GM12878 (cell line): ENCODE data around the gene CHCHD1. TPM values are rescaled to one million over a fixed set of nuclear protein-coding genes. Genes with fewer than 3 reads are reported as not detected.

Experiments used
- ATAC-seq: fragments of 200-7000 bp; cut with Tn5 transposase; 3 replicates; pipeline ENCODE4 v1.9.1; 2020; ENCODE audit warnings: mild to moderate bottlenecking, moderate library complexity
- BruUV-seq: library from RNA; stranded (reverse); fragments of 400-500 nt; replicated peaks from 2 replicates; lab custom pipeline; 2021; lab: Mats Ljungman, UMichigan
- CTCF ChIA-PET: fragments of 300-600 bp; sonication (Branson Sonifier 250); formaldehyde crosslinking; extraction: SDS; loops from one replicate; lab custom pipeline; 2021; ENCODE audit warnings: inconsistent platforms; lab: Yijun Ruan, JAX
- POLR2A ChIA-PET: fragments of 350-600 bp; formaldehyde crosslinking; extraction: SDS; loops from one replicate; lab custom pipeline; 2021; ENCODE audit warnings: inconsistent platforms; lab: Charles Lee
- RAD21 ChIA-PET: fragments of 300-600 bp; sonication (Branson Sonifier 250); formaldehyde crosslinking; loops from one replicate; lab custom pipeline; 2023; ENCODE audit warnings: antibody characterized with exemption; ENCODE audit not compliant: unreplicated experiment; lab: Charles Lee
- SMC1A ChIA-PET: fragments of 300-600 bp; sonication (Branson Sonifier 250); formaldehyde crosslinking; loops from one replicate; lab custom pipeline; 2023; ENCODE audit not compliant: unreplicated experiment, uncharacterized antibody; lab: Charles Lee
- DNase-seq: peaks from one replicate; pipeline ENCODE4 v3.0.0-alpha.2; 2011; ENCODE audit warnings: low read depth, low spot score
- FAIRE-seq: peaks from 3 replicates; lab custom pipeline; 2011; peaks lifted over from hg19 to GRCh38; lab: Jason Lieb, UNC
- H2AFZ ChIP-seq: 2 replicates; pipeline ENCODE4 v1.6.0; 2011; ENCODE audit warnings: low read depth, low read length, control low read depth; ENCODE audit not compliant: control insufficient read depth
- H3K27ac ChIP-seq: 2 replicates; pipeline ENCODE4 v1.5.1; 2011; ENCODE audit warnings: control low read depth; ENCODE audit not compliant: control insufficient read depth, insufficient read depth
- H3K27me3 ChIP-seq, 2 experiments: replicated peaks in 1 of 2; 2 replicates each; pipeline versions ENCODE4 v1.6.0 to v1.6.1; 2011; ENCODE audit warnings: low read length in 1 of 2; ENCODE audit not compliant: control insufficient read depth in 2 of 2, insufficient read depth in 2 of 2
- H3K36me3 ChIP-seq, 2 experiments: 2 replicates each; pipeline ENCODE4 v1.5.1; 2011; ENCODE audit warnings: low read length in 1 of 2; ENCODE audit not compliant: control insufficient read depth in 2 of 2, insufficient read depth in 2 of 2
- H3K4me1 ChIP-seq: 2 replicates; pipeline ENCODE4 v1.6.1; 2011; ENCODE audit warnings: mild to moderate bottlenecking, low read length, moderate library complexity, mixed read lengths; ENCODE audit not compliant: control insufficient read depth, insufficient read depth
- H3K4me2 ChIP-seq: 2 replicates; pipeline ENCODE4 v1.6.0; 2011; ENCODE audit warnings: control low read depth; ENCODE audit not compliant: control insufficient read depth, insufficient read depth
- H3K4me3 ChIP-seq: fragments of 200-600 bp; sonication (generic); 2 replicates; pipeline ENCODE4 v1.5.1; 2016
- H3K79me2 ChIP-seq: 2 replicates; pipeline ENCODE4 v1.6.0; 2011; ENCODE audit warnings: low read length; ENCODE audit not compliant: control insufficient read depth, insufficient read depth
- H3K9ac ChIP-seq: 2 replicates; pipeline ENCODE4 v1.8.0; 2011; ENCODE audit warnings: low read length, control low read depth, mixed read lengths; ENCODE audit not compliant: control insufficient read depth, insufficient read depth
- H3K9me3 ChIP-seq: replicated peaks from 3 replicates; pipeline ENCODE4 v1.5.1; 2011; ENCODE audit warnings: mild to moderate bottlenecking, low read length; ENCODE audit not compliant: control insufficient read depth, insufficient read depth
- H4K20me1 ChIP-seq: 2 replicates; pipeline ENCODE4 v1.6.0; 2011; ENCODE audit not compliant: control insufficient read depth, insufficient read depth
- CBFB ChIP-seq: IDR thresholded peaks from 2 replicates; pipeline ENCODE4 v1.6.1; 2016; ENCODE audit warnings: antibody characterized with exemption, low read depth
- CBX3 ChIP-seq: fragments of 200-600 bp; sonication (generic); IDR thresholded peaks from 2 replicates; pipeline ENCODE4 v1.6.1; 2016; ENCODE audit warnings: low read depth, borderline replicate concordance
- FOS ChIP-seq: IDR thresholded peaks from 3 replicates; pipeline ENCODE4 v1.6.1; 2011; ENCODE audit warnings: borderline replicate concordance; ENCODE audit not compliant: insufficient read length; ENCODE audit errors: extremely low read depth
- HSF1 ChIP-seq: fragments of 150-350 bp; IDR thresholded peaks from 2 replicates; pipeline ENCODE4 v1.6.1; 2014; ENCODE audit warnings: mild to moderate bottlenecking, low read depth, low read length
- IRF4 ChIP-seq: IDR thresholded peaks from 2 replicates; pipeline ENCODE4 v1.6.1; 2011; ENCODE audit warnings: low read depth, low read length
- JUNB ChIP-seq: IDR thresholded peaks from 2 replicates; pipeline ENCODE4 v1.6.1; 2016; ENCODE audit warnings: antibody characterized with exemption, mild to moderate bottlenecking
- JUND ChIP-seq: IDR thresholded peaks from 2 replicates; pipeline ENCODE4 v1.6.1; 2012; ENCODE audit warnings: low read depth, mild to moderate bottlenecking, low read length, improper control_type of control experiment, moderate library complexity
- RAD21 ChIP-seq: IDR thresholded peaks from 2 replicates; pipeline ENCODE4 v1.6.1; 2011; ENCODE audit warnings: mild to moderate bottlenecking, low read depth, low read length, moderate library complexity; ENCODE audit not compliant: insufficient read depth
- RB1 ChIP-seq: fragments of 450-650 bp; formaldehyde crosslinking; IDR thresholded peaks from 2 replicates; pipeline ENCODE4 v1.6.1; 2017; ENCODE audit warnings: mild to moderate bottlenecking, borderline replicate concordance
- SUPT20H ChIP-seq: IDR thresholded peaks from 2 replicates; pipeline ENCODE4 v1.6.1; 2011; ENCODE audit warnings: low read depth, mild to moderate bottlenecking, low read length, moderate library complexity, borderline replicate concordance; ENCODE audit not compliant: control insufficient read depth
- ZBED1 ChIP-seq: IDR thresholded peaks from 2 replicates; pipeline ENCODE4 v1.6.1; 2016; ENCODE audit warnings: borderline replicate concordance
- ZBTB33 ChIP-seq: fragments of 450-650 bp; IDR thresholded peaks from 2 replicates; pipeline ENCODE4 v1.6.1; 2017; ENCODE audit warnings: mild to moderate bottlenecking
- ZBTB40 ChIP-seq: fragments of 450-650 bp; IDR thresholded peaks from 2 replicates; pipeline ENCODE4 v1.6.1; 2016; ENCODE audit warnings: mild to moderate bottlenecking, moderate library complexity, borderline replicate concordance
- WGBS: methylation state at CpG from one replicate; pipeline ENCODE4 v1.1.6; 2016; ENCODE audit warnings: low lambda C conversion rate; ENCODE audit not compliant: insufficient replicate concordance, insufficient coverage; ENCODE audit errors: missing lambda C conversion rate; 5-methylcytosine and 5-hydroxymethylcytosine counted together
- in situ Hi-C: fragments of 300-500 bp; cut with MboI; formaldehyde crosslinking; loops from 9 replicates; pipeline ENCODE4 v1.14.3; 2018; ENCODE audit warnings: mixed read lengths
- intact Hi-C: fragments of 100-400 bp; cut with micrococcal nuclease; formaldehyde crosslinking; loops from one replicate; pipeline ENCODE4 v1.14.2; 2022; ENCODE audit not compliant: unreplicated experiment
- polyA plus RNA-seq, 11 experiments: library from polyadenylated mRNA; depleted of rRNA in 4 of 11; unstranded in 6 of 11; stranded (reverse) in 5 of 11; fragments of >200 nt; fragmentation: Nextera tagmentation in 4 of 11; fragmentation: Illumina TruSeq in 1 of 11; extraction: Ambion mirVana in 4 of 11; extraction: Trizol in 1 of 11; gene quantifications; 1 replicate in 1 of 11; 2 replicates in 10 of 11; pipeline versions ENCODE4 v1.2.1 to v1.2.3, GENCODE V29; 2011 to 2016; ENCODE audit warnings: inconsistent platforms in 2 of 11, missing spikeins in 2 of 11, low read depth in 1 of 11
- total RNA-seq, 4 experiments: library from RNA; depleted of rRNA in 3 of 4; stranded (reverse); fragments of >200 nt in 3 of 4; fragmentation: Illumina TruSeq in 1 of 4; extraction: Trizol in 1 of 4; gene quantifications; 2 replicates each; pipeline versions ENCODE4 v1.2.1 to v1.2.3, GENCODE V29; 2013 to 2021

Gene CHCHD1
- total and polyA plus RNA-seq, 10 of the 15 experiments (the other 5 are each of a cell fraction or from before 2014, with no cell fraction given), result 35.0 to 132 (median 70.0) TPM

- TF ChIP-seq ZBTB40 (no peak), HSF1 (no peak), CBX3 (no peak), RAD21 (no peak)
Observed at GRCh38 chr10:73827346-73828089, 45.7 kb downstream of the CHCHD1 start (continued).

GRCh38 chr10:73828161-73828560 is 46.3 kb downstream of the CHCHD1 start:
- Histone ChIP-seq H3K9ac (no peak overlapping the region), H3K27ac (no peak overlapping the region), H3K4me3 (no peak overlapping the region), H3K4me2 (no peak overlapping the region), H3K4me1 (no peaks in the 10 kb centered on the region), H2AFZ (no peak overlapping the region), H3K36me3 (peaks cover 2% of the 10 kb centered on the region in 2 experiments; a peak in 2 of 4 replicates), H3K79me2 (no peaks in the 10 kb centered on the region), H3K9me3 (no peaks in the 10 kb centered on the region), H4K20me1 (no peaks in the 10 kb centered on the region), H3K27me3 (no peaks in the 10 kb centered on the region)
- intact Hi-C loops (no loop called here), in situ Hi-C loops (no loop called here)
- no peak for FAIRE-seq
- ChIA-PET SMC1A (no interaction called here), RAD21 (no interaction called here), POLR2A (interaction anchor here (0.5 kb wide), 1 partner anchor 1381 kb away, joined by 6 read pairs; no protein-coding TSS in a partner anchor), CTCF (interaction anchor here (0.8 to 1.2 kb wide), 2 partner anchors 13 to 47 kb away, joined by 3 to 4 read pairs; no protein-coding TSS in a partner anchor)
- over 99% methylated on average over 6 of the region's 6 CpGs for WGBS
- no peak for ATAC-seq
- no peak for DNase-seq
- BruUV-seq, result no TSS peak
- TF ChIP-seq SUPT20H (no peak), JUNB (no peak), CBFB (no peak), RB1 (no peak), HSF1 (no peak), IRF4 (no peak), ZBTB33 (no peak), ZBED1 (no peak), JUND (no peak), FOS (no peak)
